ENCODE measurements around the gene MINDY4B. TPM values are rescaled to one million over a fixed set of nuclear protein-coding genes. Genes with fewer than 3 reads are reported as not detected.

The MINDY4B gene
- total RNA-seq, 4 donors from 2014 or later = not detected

GRCh38 chr3:150905746-150906145 lies 507 bp upstream of the MINDY4B start:
- WGBS = 85% methylated on average over 1 of the region's 1 CpG
- Histone ChIP-seq H3K4me1 (no peaks in the 10 kb centered on the region), H3K4me3 (no peak overlapping the region), H3K9me3 (no peaks in the 10 kb centered on the region), H3K27me3 (no peaks in the 10 kb centered on the region), H3K36me3 (no peaks in the 10 kb centered on the region), H3K27ac (replicated peaks in 1 of 4) (no peak overlapping the region)
- intact Hi-C loops (cut with DNase I) = no loop called here
- no peak for DNase-seq (ENCODE audit: extremely low spot score)
- no peak for TF ChIP-seq EP300 (IDR thresholded peaks at IDR 0.05)
- no peak for TF ChIP-seq POLR2A (IDR thresholded peaks at IDR 0.05; ENCODE audit: low read depth)
- no peak for TF ChIP-seq CTCF (IDR thresholded peaks at IDR 0.05)
- TF ChIP-seq POLR2AphosphoS5 (IDR thresholded peaks at IDR 0.05) = no peak

GRCh38 chr3:150902988-150903387 lies 2.3 kb downstream of the MINDY4B start:
- Histone ChIP-seq H3K27me3 (no peaks in the 10 kb centered on the region), H3K4me1 (no peaks in the 10 kb centered on the region), H3K4me3 (no peak overlapping the region), H3K27ac (replicated peaks in 1 of 4) (no peak overlapping the region), H3K9me3 (no peaks in the 10 kb centered on the region), H3K36me3 (no peaks in the 10 kb centered on the region)
- WGBS = 83% methylated on average over 2 of the region's 2 CpGs
- TF ChIP-seq EP300 (IDR thresholded peaks at IDR 0.05) (no peak), POLR2A (IDR thresholded peaks at IDR 0.05; ENCODE audit: low read depth) (no peak), CTCF (IDR thresholded peaks at IDR 0.05) (no peak), POLR2AphosphoS5 (IDR thresholded peaks at IDR 0.05) (no peak)
- DNase-seq (ENCODE audit: extremely low spot score) = no peak
- intact Hi-C loops (cut with DNase I) = no loop called here

DNA sequence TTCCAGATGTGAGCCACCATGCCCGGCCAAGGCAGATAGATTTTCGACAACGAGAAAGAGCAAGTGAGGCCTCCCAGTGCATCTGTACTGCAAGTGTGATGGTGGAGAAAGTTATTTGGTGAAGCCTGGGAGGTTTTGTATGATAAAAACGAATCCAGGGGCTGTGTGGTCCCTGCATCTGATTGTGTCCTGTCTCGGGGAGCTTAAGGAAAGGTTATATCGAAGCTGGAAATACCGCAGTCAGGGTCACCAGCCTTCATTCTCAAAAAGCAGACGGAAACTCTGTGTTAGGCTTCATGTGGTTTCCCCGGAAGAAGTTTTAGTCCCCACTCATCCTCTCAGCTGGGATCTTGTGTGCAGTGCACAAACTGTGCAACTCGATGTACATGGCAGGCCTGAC lies 3.4 kb downstream of the MINDY4B start:
- no peak overlapping the region for H3K4me3 ChIP-seq
- intact Hi-C loops (cut with DNase I) = no loop called here
- H3K9me3 ChIP-seq = no peaks in the 10 kb centered on the region
- no peaks in the 10 kb centered on the region for H3K27me3 ChIP-seq
- no peaks in the 10 kb centered on the region for H3K36me3 ChIP-seq
- 91% methylated on average over 10 of the region's 10 CpGs for WGBS
- H3K4me1 ChIP-seq = no peaks in the 10 kb centered on the region
- no peak for DNase-seq (ENCODE audit: extremely low spot score)
- TF ChIP-seq CTCF (IDR thresholded peaks at IDR 0.05) (no peak), POLR2A (IDR thresholded peaks at IDR 0.05; ENCODE audit: low read depth) (no peak), EP300 (IDR thresholded peaks at IDR 0.05) (no peak), POLR2AphosphoS5 (IDR thresholded peaks at IDR 0.05) (no peak)
- H3K27ac ChIP-seq (replicated peaks in 1 of 4) = no peak overlapping the region

- Histone ChIP-seq H3K36me3 (no peaks in the 10 kb centered on the region), H3K9me3 (no peaks in the 10 kb centered on the region), H3K4me1 (no peaks in the 10 kb centered on the region), H3K27ac (replicated peaks in 1 of 4) (no peak overlapping the region), H3K4me3 (no peak overlapping the region), H3K27me3 (no peaks in the 10 kb centered on the region)
- no peak for TF ChIP-seq POLR2AphosphoS5 (IDR thresholded peaks at IDR 0.05)
- TF ChIP-seq POLR2A (IDR thresholded peaks at IDR 0.05; ENCODE audit: low read depth) = no peak
- TF ChIP-seq CTCF (IDR thresholded peaks at IDR 0.05) = no peak
- no peak for TF ChIP-seq EP300 (IDR thresholded peaks at IDR 0.05)
- intact Hi-C loops (cut with DNase I) = no loop called here
- no peak for DNase-seq (ENCODE audit: extremely low spot score)
- 68% methylated on average over 2 of the region's 2 CpGs for WGBS
These were observed 6.1 kb downstream of the MINDY4B start for GRCh38 chr3:150899141-150899540.

DNA sequence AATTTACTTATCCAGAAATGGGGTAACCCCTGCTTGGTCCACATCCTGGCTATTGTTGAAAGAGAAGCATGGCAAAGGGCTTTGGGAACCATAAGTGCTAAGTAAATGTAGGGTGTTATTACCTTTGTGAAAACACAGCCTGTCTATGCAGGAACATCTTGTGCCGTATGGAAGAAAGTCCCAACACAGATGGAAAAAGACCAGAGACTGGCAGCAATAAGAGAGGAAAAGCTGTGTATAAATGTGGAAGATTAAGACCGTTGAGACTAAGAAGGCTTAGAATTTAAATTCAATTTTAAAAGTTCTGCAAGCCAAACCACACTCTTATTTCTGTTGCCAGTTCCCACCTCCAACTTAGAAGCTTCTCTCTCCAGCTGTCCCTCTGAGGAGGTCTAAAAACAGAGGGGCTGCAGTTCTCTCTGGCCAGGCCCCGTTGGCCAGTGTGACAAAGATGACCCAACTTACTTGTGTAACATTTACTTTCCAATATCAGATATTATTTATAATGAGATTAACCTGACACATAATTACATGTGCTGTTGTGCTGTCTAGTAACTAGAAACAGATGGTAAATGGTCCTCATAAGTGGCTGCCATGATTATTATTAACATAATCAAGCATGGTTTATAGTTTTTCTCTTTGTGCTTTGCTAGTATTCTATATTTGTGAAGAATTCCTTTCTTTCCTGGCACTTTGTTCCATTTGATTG lies 7.0 kb downstream of the MINDY4B start:
- 78% methylated on average over 3 of the region's 3 CpGs for WGBS
- H3K36me3 ChIP-seq = no peaks in the 10 kb centered on the region
- intact Hi-C loops (cut with DNase I) = no loop called here
- H3K27ac ChIP-seq (replicated peaks in 1 of 4) = no peak overlapping the region
- no peak for DNase-seq (ENCODE audit: extremely low spot score)
- no peaks in the 10 kb centered on the region for H3K9me3 ChIP-seq
- no peaks in the 10 kb centered on the region for H3K27me3 ChIP-seq
- TF ChIP-seq POLR2AphosphoS5 (IDR thresholded peaks at IDR 0.05) (no peak), EP300 (IDR thresholded peaks at IDR 0.05) (no peak), POLR2A (IDR thresholded peaks at IDR 0.05; ENCODE audit: low read depth) (no peak), CTCF (IDR thresholded peaks at IDR 0.05) (no peak)
- no peak overlapping the region for H3K4me3 ChIP-seq
- no peaks in the 10 kb centered on the region for H3K4me1 ChIP-seq

Data from esophagus muscularis mucosa (tissue), 4 donors.